ENCODE measurements around the gene NIT2.
"Not testable (repeated sequence)": the region's sequence is repeated elsewhere in the genome, so short reads cannot be mapped to it uniquely, and the experiment has no call there.

NIT2 gene

DNA sequence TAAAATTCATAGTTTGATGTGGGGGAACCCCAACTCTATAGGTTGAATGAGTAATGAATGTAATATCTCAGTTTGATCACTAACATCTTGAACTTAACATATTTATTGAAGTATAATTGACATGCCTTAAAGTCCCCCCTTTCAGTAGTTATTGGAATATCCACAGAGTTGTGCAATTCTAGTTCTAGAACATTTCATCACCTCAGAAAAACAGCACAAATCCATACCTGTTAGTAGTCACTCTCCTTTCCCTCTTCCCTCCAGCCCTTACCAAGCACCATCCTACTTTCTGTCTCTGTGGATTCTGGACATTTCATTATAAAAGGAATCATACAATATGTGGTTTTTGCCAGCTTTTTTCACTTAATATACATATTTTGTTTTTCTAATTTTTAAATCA lies 8.7 kb upstream of the NIT2 start:
- TF ChIP-seq, protein P1, sequence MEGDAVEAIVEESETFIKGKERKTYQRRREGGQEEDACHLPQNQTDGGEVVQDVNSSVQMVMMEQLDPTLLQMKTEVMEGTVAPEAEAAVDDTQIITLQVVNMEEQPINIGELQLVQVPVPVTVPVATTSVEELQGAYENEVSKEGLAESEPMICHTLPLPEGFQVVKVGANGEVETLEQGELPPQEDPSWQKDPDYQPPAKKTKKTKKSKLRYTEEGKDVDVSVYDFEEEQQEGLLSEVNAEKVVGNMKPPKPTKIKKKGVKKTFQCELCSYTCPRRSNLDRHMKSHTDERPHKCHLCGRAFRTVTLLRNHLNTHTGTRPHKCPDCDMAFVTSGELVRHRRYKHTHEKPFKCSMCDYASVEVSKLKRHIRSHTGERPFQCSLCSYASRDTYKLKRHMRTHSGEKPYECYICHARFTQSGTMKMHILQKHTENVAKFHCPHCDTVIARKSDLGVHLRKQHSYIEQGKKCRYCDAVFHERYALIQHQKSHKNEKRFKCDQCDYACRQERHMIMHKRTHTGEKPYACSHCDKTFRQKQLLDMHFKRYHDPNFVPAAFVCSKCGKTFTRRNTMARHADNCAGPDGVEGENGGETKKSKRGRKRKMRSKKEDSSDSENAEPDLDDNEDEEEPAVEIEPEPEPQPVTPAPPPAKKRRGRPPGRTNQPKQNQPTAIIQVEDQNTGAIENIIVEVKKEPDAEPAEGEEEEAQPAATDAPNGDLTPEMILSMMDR (IDR thresholded peaks at IDR 0.05; ENCODE audit: insufficient read depth, low read depth, low read length, missing control alignments) = no peak
- DNase-seq (ENCODE audit: low read depth) = no peak
- H3K4me3 ChIP-seq (ENCODE audit: low read length) = no peak overlapping the region

DNA sequence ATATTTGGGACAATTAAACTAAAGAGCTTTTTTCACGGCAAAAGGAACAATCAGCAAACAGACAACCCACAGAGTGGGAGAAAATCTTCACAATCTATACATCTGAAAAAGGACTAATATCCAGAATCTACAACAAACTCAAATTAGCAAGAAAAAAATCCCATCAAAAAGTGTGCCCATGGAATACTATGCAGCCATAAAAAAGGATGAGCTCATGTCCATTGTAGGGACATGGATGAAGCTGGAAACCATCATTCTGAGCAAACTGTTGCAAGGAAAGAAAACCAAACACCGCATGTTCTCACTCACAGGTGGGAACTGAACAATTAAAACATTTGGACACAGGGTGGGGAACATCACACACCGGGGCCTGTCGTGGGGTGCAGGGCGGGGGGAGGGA lies 7.2 kb upstream of the NIT2 start:
- H3K4me3 ChIP-seq (ENCODE audit: low read length); DNase-seq (ENCODE audit: low read depth): not testable (repeated sequence)

DNA sequence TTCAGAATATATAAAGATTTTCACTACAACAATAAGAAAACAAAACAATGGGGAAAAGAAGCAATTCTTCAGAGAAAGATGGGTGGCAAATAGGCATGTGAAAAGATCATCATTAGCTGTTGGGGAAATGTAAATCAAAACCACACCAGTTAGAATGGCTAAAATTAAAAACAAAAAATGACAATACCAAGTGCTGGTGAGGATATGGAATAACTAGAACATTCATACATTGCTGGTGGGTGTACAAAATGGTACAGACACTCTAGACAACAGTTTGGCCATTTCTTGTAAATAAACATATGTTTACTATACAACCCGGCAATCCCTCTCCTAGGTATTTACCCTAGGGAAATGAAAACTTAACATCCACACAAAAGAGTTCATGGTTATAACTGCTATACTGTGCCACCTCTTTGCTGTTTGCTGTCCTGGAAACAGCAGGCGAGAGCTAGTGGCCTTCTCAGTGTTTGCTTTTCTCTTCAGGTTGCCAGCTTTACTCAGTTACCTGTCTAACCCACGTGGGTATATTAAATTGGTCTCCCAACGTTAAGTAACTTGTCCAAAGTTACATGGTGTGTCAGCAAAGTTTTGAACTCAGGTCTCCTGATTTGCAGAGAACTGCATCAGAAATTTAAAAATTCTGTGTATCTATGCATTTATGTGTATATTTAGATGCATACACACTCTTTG lies 4.6 kb upstream of the NIT2 start:
- H3K4me3 ChIP-seq (ENCODE audit: low read length) = no peak overlapping the region
- TF ChIP-seq, protein P1 (IDR thresholded peaks at IDR 0.05; ENCODE audit: insufficient read depth, low read depth, low read length, missing control alignments) = no peak
- DNase-seq (ENCODE audit: low read depth) = no peak

DNA sequence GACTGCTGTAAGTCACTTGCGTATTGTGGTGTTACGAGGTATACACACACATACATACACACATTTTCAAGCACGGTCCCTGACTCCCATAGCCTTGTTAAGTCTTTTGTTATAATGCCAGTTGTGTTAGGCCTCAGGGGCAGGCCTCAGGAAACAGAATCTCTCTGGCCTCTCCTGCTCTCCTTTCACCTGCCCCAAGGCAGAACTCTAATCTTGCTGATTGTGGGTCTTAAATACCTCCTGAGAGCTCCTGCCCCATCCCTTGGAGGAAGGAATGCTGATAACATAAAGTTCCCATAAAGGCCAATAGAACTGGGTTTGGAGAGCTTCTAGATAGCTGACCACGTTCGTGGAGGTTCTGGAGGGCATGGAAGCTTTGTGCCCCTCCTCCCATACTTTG lies 3.9 kb upstream of the NIT2 start:
- TF ChIP-seq, protein P1 (IDR thresholded peaks at IDR 0.05; ENCODE audit: insufficient read depth, low read depth, low read length, missing control alignments) = no peak
- H3K4me3 ChIP-seq (ENCODE audit: low read length) = no peak overlapping the region
- no peak for DNase-seq (ENCODE audit: low read depth)

DNA sequence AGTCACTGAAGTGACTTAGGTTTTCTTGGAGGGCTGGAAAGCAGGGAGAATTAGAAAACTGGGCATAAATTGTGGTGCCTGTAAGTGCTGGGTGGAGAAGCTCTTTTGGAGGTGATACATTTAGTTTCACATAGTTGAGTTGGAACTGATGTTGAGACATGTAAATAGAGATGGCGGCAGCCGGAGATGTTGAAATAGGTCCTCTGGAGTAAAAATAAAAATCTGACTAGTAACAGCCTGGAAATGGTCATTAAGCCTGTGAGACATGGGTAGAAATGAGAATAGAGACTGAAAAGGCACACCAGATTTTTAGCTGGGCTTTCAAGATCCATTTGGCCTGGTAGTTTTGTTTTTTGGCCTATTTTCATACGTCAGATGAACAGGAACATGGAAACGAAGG lies 2.9 kb upstream of the NIT2 start:
- DNase-seq (ENCODE audit: low read depth) = no peak
- TF ChIP-seq, protein P1 (IDR thresholded peaks at IDR 0.05; ENCODE audit: insufficient read depth, low read depth, low read length, missing control alignments) = no peak
- no peak overlapping the region for H3K4me3 ChIP-seq (ENCODE audit: low read length)

DNA sequence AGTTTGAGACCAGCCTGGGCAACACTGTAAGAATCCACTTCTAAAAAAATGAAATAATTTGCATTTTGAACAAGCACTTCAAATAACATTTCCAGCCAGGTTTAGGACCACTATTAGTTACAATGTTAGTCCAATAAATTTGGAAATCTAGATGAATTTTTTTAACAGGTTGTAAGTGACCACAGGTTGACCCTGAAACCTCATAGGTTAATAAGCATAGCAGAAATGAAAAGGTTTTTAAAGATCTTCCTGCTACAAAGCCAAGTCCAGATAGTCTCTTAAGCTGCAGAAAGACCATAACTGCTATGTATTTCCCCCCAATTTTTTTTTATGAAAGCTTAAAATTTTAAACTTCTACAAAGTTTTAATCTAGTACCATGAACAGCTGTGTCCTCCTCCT lies 1.5 kb upstream of the NIT2 start:
- H3K4me3 ChIP-seq (ENCODE audit: low read length) = no peak overlapping the region
- no peak for DNase-seq (ENCODE audit: low read depth)
- TF ChIP-seq, protein P1 (IDR thresholded peaks at IDR 0.05; ENCODE audit: insufficient read depth, low read depth, low read length, missing control alignments) = no peak

DNA sequence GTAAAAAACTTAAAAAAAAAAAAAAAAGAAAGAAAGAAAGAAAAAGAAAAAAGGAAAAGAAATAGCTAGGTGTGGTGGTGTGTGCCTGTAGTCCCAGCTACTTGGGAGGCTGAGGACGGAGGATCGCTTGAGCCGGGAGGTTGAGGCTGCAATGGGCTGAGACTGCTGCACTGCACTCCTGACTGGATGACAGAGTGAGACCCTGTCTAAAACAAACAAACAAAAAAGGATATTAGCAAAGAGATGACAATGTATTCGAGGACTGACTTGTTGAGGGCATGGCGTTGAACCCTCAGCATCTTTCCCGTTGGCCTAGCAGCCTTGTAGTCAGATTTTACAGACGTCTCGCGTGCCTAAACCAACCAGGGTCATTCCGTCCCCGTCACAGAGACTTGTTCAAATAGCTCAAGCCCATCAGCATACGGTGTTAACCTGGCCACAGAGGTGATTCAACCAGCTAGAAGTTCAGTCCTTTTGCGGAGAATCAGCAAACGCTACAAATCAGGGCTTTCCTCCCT lies 528 bp upstream of the NIT2 start:
- DNase-seq (ENCODE audit: low read depth) = no peak
- peak overlapping the region; percentile 74 for H3K4me3 ChIP-seq (ENCODE audit: low read length)
- TF ChIP-seq, protein P1 (IDR thresholded peaks at IDR 0.05; ENCODE audit: insufficient read depth, low read depth, low read length, missing control alignments) = no peak
